ENCODE data around the gene FILIP1.

DNA sequence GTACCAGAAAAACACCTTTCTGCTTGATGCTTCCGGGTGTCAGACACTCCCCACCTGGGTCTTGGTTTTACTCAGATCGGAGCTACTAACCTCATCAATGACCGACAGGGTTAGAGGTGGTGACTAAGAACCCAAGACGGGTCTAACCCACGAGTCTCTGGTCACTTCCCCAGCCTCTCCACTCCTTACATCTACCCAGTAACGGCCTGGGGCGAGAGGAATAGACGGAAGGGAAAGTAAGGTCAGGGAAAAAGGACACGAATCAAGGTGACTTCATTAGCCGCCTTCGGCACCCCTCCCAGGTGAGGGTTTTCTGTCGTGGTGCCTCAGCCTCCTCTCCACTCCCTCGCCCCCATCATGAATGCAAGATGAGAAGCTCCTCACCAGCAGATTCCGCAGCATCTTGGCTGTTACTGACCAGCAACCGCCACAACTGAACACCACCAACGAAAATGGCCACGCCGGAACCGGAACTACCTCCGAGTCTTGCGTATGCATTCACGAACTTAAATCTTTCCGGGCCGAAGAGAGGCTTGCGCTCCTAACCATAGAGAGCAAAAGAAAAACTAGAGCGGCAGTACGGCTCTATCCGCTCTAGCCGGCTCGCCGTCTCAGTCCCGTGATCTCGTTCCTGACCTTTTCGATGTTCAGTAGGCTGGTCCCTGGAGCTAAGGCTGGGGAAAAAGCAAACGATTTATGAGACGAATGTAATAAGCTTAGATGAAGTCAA is 250.1 kb downstream of the FILIP1 start, which contains the start of gene COX7A2:
- TF ChIP-seq, protein P1, sequence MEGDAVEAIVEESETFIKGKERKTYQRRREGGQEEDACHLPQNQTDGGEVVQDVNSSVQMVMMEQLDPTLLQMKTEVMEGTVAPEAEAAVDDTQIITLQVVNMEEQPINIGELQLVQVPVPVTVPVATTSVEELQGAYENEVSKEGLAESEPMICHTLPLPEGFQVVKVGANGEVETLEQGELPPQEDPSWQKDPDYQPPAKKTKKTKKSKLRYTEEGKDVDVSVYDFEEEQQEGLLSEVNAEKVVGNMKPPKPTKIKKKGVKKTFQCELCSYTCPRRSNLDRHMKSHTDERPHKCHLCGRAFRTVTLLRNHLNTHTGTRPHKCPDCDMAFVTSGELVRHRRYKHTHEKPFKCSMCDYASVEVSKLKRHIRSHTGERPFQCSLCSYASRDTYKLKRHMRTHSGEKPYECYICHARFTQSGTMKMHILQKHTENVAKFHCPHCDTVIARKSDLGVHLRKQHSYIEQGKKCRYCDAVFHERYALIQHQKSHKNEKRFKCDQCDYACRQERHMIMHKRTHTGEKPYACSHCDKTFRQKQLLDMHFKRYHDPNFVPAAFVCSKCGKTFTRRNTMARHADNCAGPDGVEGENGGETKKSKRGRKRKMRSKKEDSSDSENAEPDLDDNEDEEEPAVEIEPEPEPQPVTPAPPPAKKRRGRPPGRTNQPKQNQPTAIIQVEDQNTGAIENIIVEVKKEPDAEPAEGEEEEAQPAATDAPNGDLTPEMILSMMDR (IDR thresholded peaks at IDR 0.05) = no peak
- TF ChIP-seq NR1H2 (CRISPR knock-in tag; IDR thresholded peaks at IDR 0.05) = no peak
